ENCODE data around the gene PAMR1.

DNA sequence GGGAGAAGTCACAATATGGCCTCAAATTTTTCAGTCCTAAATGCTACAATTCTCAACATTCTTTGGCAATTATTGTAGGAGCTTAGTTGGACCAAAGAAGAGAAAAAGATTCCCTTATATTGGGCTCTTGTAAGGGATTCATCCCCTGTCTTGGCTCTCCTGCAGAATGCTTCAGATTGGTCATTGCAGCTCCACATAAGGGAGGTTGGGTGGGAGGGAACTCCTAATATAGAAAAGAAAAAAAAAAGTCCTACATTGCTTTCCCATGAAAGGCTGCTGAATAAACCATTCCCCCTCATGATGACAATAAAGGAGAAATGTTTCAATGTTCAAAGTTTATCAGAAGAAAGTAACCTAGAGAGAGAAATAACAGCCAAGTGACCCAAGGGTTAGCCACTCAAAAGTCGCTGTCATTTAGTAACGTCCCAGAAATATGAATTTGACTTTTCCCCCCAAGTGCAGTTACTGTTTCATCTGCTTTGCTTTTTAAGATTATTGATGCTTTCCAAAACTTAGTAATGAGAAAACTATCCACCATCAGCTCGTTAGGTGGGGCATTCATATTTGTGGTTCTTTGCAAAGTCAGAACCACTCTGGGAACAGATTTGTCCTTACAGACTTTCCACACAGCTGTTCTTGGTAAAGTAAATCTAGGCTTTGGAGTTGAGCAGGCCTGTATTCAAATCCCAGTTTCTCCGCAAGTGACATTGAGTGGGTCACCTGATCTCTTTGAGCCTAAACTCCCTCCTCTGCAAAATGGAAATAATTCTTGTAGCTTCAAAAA is 101.1 kb downstream of the PAMR1 start:
- TF ChIP-seq, protein P1, sequence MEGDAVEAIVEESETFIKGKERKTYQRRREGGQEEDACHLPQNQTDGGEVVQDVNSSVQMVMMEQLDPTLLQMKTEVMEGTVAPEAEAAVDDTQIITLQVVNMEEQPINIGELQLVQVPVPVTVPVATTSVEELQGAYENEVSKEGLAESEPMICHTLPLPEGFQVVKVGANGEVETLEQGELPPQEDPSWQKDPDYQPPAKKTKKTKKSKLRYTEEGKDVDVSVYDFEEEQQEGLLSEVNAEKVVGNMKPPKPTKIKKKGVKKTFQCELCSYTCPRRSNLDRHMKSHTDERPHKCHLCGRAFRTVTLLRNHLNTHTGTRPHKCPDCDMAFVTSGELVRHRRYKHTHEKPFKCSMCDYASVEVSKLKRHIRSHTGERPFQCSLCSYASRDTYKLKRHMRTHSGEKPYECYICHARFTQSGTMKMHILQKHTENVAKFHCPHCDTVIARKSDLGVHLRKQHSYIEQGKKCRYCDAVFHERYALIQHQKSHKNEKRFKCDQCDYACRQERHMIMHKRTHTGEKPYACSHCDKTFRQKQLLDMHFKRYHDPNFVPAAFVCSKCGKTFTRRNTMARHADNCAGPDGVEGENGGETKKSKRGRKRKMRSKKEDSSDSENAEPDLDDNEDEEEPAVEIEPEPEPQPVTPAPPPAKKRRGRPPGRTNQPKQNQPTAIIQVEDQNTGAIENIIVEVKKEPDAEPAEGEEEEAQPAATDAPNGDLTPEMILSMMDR (conservative IDR thresholded peaks at IDR 0.05; ENCODE audit: low read length): no peak
- no peak for TF ChIP-seq EZH2phosphoT487 (IDR thresholded peaks at IDR 0.05; ENCODE audit: borderline replicate concordance)

Data from Loucy (cell line).